Testis (tissue), 2 donors: ENCODE results near the gene TSPAN1.

Experiments
- POLR2A ChIP-seq: fragments of 450-650 bp; IDR thresholded peaks from one replicate; pipeline ENCODE4 v1.6.1; 2017; ENCODE audit warnings: antibody characterized with exemption, mild to moderate bottlenecking, moderate library complexity
- TF ChIP-seq, protein P1 (sequence below), 3 experiments: fragments of 450-650 bp in 2 of 3; fragments of 200-600 bp in 1 of 3; sonication (generic) in 1 of 3; IDR thresholded peaks; one replicate each; pipeline ENCODE4 v1.5.1; 2016 to 2019; ENCODE audit warnings: antibody characterized with exemption in 3 of 3, mild to moderate bottlenecking in 2 of 3, moderate library complexity in 1 of 3

DNA sequence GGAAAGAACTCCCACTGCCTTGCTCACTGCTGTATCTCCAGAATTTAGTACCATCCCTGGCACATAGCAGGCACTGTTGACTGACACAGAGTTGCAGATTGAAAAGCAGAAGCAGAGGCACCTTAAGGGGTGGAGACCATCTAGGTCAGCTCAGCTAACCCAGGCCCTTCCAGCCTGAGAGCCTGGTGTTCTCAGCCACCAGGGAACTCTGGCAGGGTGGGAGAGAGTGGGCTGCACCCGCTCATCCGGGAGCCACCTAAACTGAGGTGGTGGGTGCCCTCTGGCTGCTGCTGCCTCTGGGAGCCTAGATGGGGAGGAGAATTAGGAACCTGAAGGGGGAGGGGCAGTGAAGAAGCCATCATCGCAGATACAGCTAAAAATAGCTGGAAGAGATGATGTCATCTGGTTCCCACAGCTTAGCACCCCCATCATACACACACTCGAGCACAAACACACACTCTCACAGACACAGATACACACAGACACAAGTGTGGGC is 1.5 kb upstream of the TSPAN1 start:
- no peak for TF ChIP-seq POLR2A
- TF ChIP-seq, protein P1, sequence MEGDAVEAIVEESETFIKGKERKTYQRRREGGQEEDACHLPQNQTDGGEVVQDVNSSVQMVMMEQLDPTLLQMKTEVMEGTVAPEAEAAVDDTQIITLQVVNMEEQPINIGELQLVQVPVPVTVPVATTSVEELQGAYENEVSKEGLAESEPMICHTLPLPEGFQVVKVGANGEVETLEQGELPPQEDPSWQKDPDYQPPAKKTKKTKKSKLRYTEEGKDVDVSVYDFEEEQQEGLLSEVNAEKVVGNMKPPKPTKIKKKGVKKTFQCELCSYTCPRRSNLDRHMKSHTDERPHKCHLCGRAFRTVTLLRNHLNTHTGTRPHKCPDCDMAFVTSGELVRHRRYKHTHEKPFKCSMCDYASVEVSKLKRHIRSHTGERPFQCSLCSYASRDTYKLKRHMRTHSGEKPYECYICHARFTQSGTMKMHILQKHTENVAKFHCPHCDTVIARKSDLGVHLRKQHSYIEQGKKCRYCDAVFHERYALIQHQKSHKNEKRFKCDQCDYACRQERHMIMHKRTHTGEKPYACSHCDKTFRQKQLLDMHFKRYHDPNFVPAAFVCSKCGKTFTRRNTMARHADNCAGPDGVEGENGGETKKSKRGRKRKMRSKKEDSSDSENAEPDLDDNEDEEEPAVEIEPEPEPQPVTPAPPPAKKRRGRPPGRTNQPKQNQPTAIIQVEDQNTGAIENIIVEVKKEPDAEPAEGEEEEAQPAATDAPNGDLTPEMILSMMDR (IDR thresholded peaks at IDR 0.05), result no peak
